ENCODE data around the gene LHFPL6. TPM values are rescaled to one million over a fixed set of nuclear protein-coding genes. Genes with fewer than 3 reads are reported as not detected.

The LHFPL6 gene
- total and polyA plus RNA-seq, 10 of the 15 experiments (the other 5 are each of a cell fraction or from before 2014, with no cell fraction given), result 0.11 to 4.6 (median 0.41) TPM

- no peak for TF ChIP-seq CEBPZ (IDR thresholded peaks at IDR 0.05; ENCODE audit: low read depth, low read length)
- TF ChIP-seq BHLHE40 (IDR thresholded peaks at IDR 0.05; ENCODE audit: borderline replicate concordance in 1 of 2, low read depth in 2 of 2, low read length in 1 of 2), result peak; percentile 13 to 14; a peak in 1 of 4 replicates
- TF ChIP-seq SUPT20H (IDR thresholded peaks at IDR 0.05; ENCODE audit: borderline replicate concordance, control insufficient read depth, low read depth, low read length), result no peak
- no peak for TF ChIP-seq ELK1 (IDR thresholded peaks at IDR 0.05; ENCODE audit: low read depth, low read length)
- peak; percentile 78 for TF ChIP-seq MEF2A (IDR thresholded peaks at IDR 0.05; ENCODE audit: insufficient read depth, low read depth, low read length)
- no peak for TF ChIP-seq PAX5 (IDR thresholded peaks at IDR 0.05; ENCODE audit: borderline replicate concordance, low read depth, low read length)
- TF ChIP-seq CREM (IDR thresholded peaks at IDR 0.05; ENCODE audit: low read depth), result 0 out of 2 replicates have a peak, but pooled peaks have one; percentile 8
- TF ChIP-seq GABPA (IDR thresholded peaks at IDR 0.05; ENCODE audit: low read depth), result 0 out of 2 replicates have a peak, but pooled peaks have one; percentile 21
- TF ChIP-seq ZNF384 (IDR thresholded peaks at IDR 0.05; ENCODE audit: borderline replicate concordance, low read depth, low read length), result no peak
- 0 out of 2 replicates have a peak, but pooled peaks have one; percentile 37 for TF ChIP-seq TCF3 (IDR thresholded peaks at IDR 0.05; ENCODE audit: borderline replicate concordance, insufficient read depth, low read depth, low read length)
- peak; percentile 55; the same call in 1 of the 2 replicates for TF ChIP-seq TCF12 (IDR thresholded peaks at IDR 0.05; ENCODE audit: low read depth, low read length)
- TF ChIP-seq TCF7 (IDR thresholded peaks at IDR 0.05; ENCODE audit: borderline replicate concordance), result peak; percentile 72; the same call in 1 of the 2 replicates
- peak; percentile 48; the same call in 1 of the 2 replicates for TF ChIP-seq NFIC (IDR thresholded peaks at IDR 0.05; ENCODE audit: low read depth, low read length)
- no peak for TF ChIP-seq E2F8 (IDR thresholded peaks at IDR 0.05; ENCODE audit: low read depth, partially characterized antibody)
- TF ChIP-seq CEBPB (IDR thresholded peaks at IDR 0.05; ENCODE audit: borderline replicate concordance in 1 of 2, low read depth in 2 of 2, low read length in 2 of 2), result no peak
- no peak for TF ChIP-seq ATF3 (IDR thresholded peaks at IDR 0.05; ENCODE audit: borderline replicate concordance, extremely low read depth, low read depth, low read length)
- TF ChIP-seq WRNIP1 (IDR thresholded peaks at IDR 0.05; ENCODE audit: borderline replicate concordance, low read depth, low read length), result no peak
- peak; percentile 35 for TF ChIP-seq JUNB (IDR thresholded peaks at IDR 0.05)
- TF ChIP-seq PAX8 (IDR thresholded peaks at IDR 0.05), result no peak
- TF ChIP-seq RUNX3 (IDR thresholded peaks at IDR 0.05; ENCODE audit: low read length), result peak; percentile 89
- no peak for TF ChIP-seq STAT1 (conservative IDR thresholded peaks at IDR 0.05)
- peak; percentile 42 for TF ChIP-seq PBX3 (IDR thresholded peaks at IDR 0.05; ENCODE audit: insufficient replicate concordance, low read depth, low read length)
These were observed 223.9 kb downstream of the LHFPL6 start (continued) for GRCh38 chr13:39379118-39379517.
